Skeletal muscle satellite cell (primary cell): ENCODE results near the gene KLRD1.
"Not testable (repeated sequence)": the region's sequence is repeated elsewhere in the genome, so short reads cannot be mapped to it uniquely, and the experiment has no call there.

ENCODE experiments used
- H3K27me3 ChIP-seq: 2 replicates; pipeline ENCODE4 v1.7.0; 2013; ENCODE audit warnings: low read length; ENCODE audit not compliant: control insufficient read depth, insufficient read depth
- H3K36me3 ChIP-seq: 2 replicates; pipeline ENCODE4 v1.7.0; 2013; ENCODE audit warnings: mild to moderate bottlenecking, control low read depth, low read length; ENCODE audit not compliant: insufficient read depth
- H3K4me1 ChIP-seq: 2 replicates; pipeline ENCODE4 v1.7.0; 2013; ENCODE audit warnings: low read length; ENCODE audit not compliant: control insufficient read depth, insufficient read depth
- H3K4me2 ChIP-seq: 2 replicates; pipeline ENCODE4 v1.7.0; 2013; ENCODE audit warnings: mild to moderate bottlenecking, low read length
- H3K4me3 ChIP-seq: 2 replicates; pipeline ENCODE4 v1.7.0; 2013; ENCODE audit warnings: low read length
- H3K9ac ChIP-seq: 2 replicates; pipeline ENCODE4 v1.7.0; 2013; ENCODE audit warnings: mild to moderate bottlenecking, low read depth, low read length, moderate library complexity
- H3K9me3 ChIP-seq: replicated peaks from 2 replicates; pipeline ENCODE4 v1.7.0; 2013; ENCODE audit warnings: mild to moderate bottlenecking, control low read depth, low read length

KLRD1 gene

GRCh38 chr12:10293570-10294227 is 14.0 kb upstream of the KLRD1 start:
- Histone ChIP-seq H3K9me3 (no peaks in the 10 kb centered on the region), H3K27me3 (no peaks in the 10 kb centered on the region), H3K4me1 (no peaks in the 10 kb centered on the region), H3K4me3 (no peak overlapping the region), H3K9ac (no peak overlapping the region), H3K36me3 (no peaks in the 10 kb centered on the region), H3K4me2 (no peak overlapping the region)

GRCh38 chr12:10301103-10301502 is 6.6 kb upstream of the KLRD1 start:
- Histone ChIP-seq H3K27me3 (peaks cover 28% of the 10 kb centered on the region), H3K4me3 (no peak overlapping the region), H3K9me3 (no peaks in the 10 kb centered on the region), H3K9ac (no peak overlapping the region), H3K4me2 (no peak overlapping the region), H3K4me1 (peaks cover 8% of the 10 kb centered on the region), H3K36me3 (no peaks in the 10 kb centered on the region)

GRCh38 chr12:10304161-10304574 is 3.5 kb upstream of the KLRD1 start:
- H3K9me3 ChIP-seq, result no peaks in the 10 kb centered on the region
- H3K36me3 ChIP-seq, result no peaks in the 10 kb centered on the region
- no peak overlapping the region for H3K4me3 ChIP-seq
- H3K4me1 ChIP-seq, result peaks cover 8% of the 10 kb centered on the region
- H3K27me3 ChIP-seq, result peaks cover 52% of the 10 kb centered on the region
- no peak overlapping the region for H3K4me2 ChIP-seq
- no peak overlapping the region for H3K9ac ChIP-seq

- H3K36me3 ChIP-seq, result no peaks in the 10 kb centered on the region
- H3K4me3 ChIP-seq, result no peak overlapping the region
- H3K9me3 ChIP-seq, result no peaks in the 10 kb centered on the region
- H3K27me3 ChIP-seq, result peaks cover 43% of the 10 kb centered on the region
- no peak overlapping the region for H3K9ac ChIP-seq
- H3K4me2 ChIP-seq, result no peak overlapping the region
- H3K4me1 ChIP-seq, result peaks cover 8% of the 10 kb centered on the region
These were observed 2.3 kb upstream of the KLRD1 start for GRCh38 chr12:10305411-10305810.

GRCh38 chr12:10310926-10311720 is 3.5 kb downstream of the KLRD1 start:
- H3K9ac ChIP-seq, result no peak overlapping the region
- H3K4me2 ChIP-seq, result peak overlapping the region; percentile 51
- H3K4me3 ChIP-seq, result no peak overlapping the region
- H3K27me3 ChIP-seq, result peaks cover 27% of the 10 kb centered on the region
- no peaks in the 10 kb centered on the region for H3K9me3 ChIP-seq
- H3K36me3 ChIP-seq, result no peaks in the 10 kb centered on the region
- H3K4me1 ChIP-seq, result peaks cover 12% of the 10 kb centered on the region

GRCh38 chr12:10319388-10319787 is 11.7 kb downstream of the KLRD1 start:
- H3K36me3 ChIP-seq, result no peaks in the 10 kb centered on the region

GRCh38 chr12:10320643-10321042 is 13.0 kb downstream of the KLRD1 start:
- H3K4me3 ChIP-seq, result no peak overlapping the region
- no peaks in the 10 kb centered on the region for H3K36me3 ChIP-seq
- no peak overlapping the region for H3K4me2 ChIP-seq
- H3K4me1 ChIP-seq, result no peaks in the 10 kb centered on the region
- no peaks in the 10 kb centered on the region for H3K9me3 ChIP-seq
- no peak overlapping the region for H3K9ac ChIP-seq
- H3K27me3 ChIP-seq, result no peaks in the 10 kb centered on the region

More at GRCh38 chr12:10319388-10319787, 11.7 kb downstream of the KLRD1 start:
- Histone ChIP-seq H3K9ac (no peak overlapping the region), H3K4me1 (no peaks in the 10 kb centered on the region), H3K27me3 (no peaks in the 10 kb centered on the region), H3K4me3 (no peak overlapping the region), H3K4me2 (no peak overlapping the region), H3K9me3 (no peaks in the 10 kb centered on the region)

GRCh38 chr12:10328691-10329090 is 21.0 kb downstream of the KLRD1 start:
- not testable (repeated sequence) for H3K9me3 ChIP-seq, H3K4me3 ChIP-seq, H3K36me3 ChIP-seq, H3K27me3 ChIP-seq, H3K9ac ChIP-seq, H3K4me2 ChIP-seq, H3K4me1 ChIP-seq

- no peaks in the 10 kb centered on the region for H3K36me3 ChIP-seq
- H3K27me3 ChIP-seq, result no peaks in the 10 kb centered on the region
- no peaks in the 10 kb centered on the region for H3K9me3 ChIP-seq
- no peaks in the 10 kb centered on the region for H3K4me1 ChIP-seq
- no peak overlapping the region for H3K9ac ChIP-seq
- H3K4me3 ChIP-seq, result no peak overlapping the region
- H3K4me2 ChIP-seq, result no peak overlapping the region
These were observed 24.1 kb downstream of the KLRD1 start for GRCh38 chr12:10331642-10332239.

GRCh38 chr12:10336196-10336595 is 28.5 kb downstream of the KLRD1 start:
- H3K27me3 ChIP-seq, H3K36me3 ChIP-seq, H3K4me2 ChIP-seq, H3K9me3 ChIP-seq, H3K4me3 ChIP-seq, H3K9ac ChIP-seq, H3K4me1 ChIP-seq: not testable (repeated sequence)

- H3K9ac ChIP-seq, H3K4me1 ChIP-seq, H3K36me3 ChIP-seq, H3K4me2 ChIP-seq, H3K27me3 ChIP-seq, H3K9me3 ChIP-seq, H3K4me3 ChIP-seq: not testable (repeated sequence)
These were observed 30.8 kb downstream of the KLRD1 start for GRCh38 chr12:10338470-10338869.
